Memory B cell (primary cell): ENCODE measurements around the gene PRTN3.

Experiments used
- ATAC-seq: fragments of 150-1000 bp; cut with Tn5 transposase; 2 replicates; pipeline ENCODE4 v1.10.0; 2021; ENCODE audit warnings: low read depth, mild to moderate bottlenecking, moderate library complexity
- DNase-seq, 2 donors: peaks; one replicate each; pipeline ENCODE4 v3.0.0; 2022; ENCODE audit warnings: low spot score in 2 of 2
- H3K27ac Mint-ChIP-seq: one replicate; pipeline ENCODE4 v1.8.0; 2022; ENCODE audit warnings: mild to moderate bottlenecking, moderate library complexity, mixed read lengths
- H3K27me3 Mint-ChIP-seq: one replicate; pipeline ENCODE4 v1.8.0; 2022; ENCODE audit warnings: mixed read lengths
- H3K36me3 Mint-ChIP-seq: one replicate; pipeline ENCODE4 v1.8.0; 2022; ENCODE audit warnings: mild to moderate bottlenecking, mixed read lengths
- H3K4me1 Mint-ChIP-seq: one replicate; pipeline ENCODE4 v1.8.0; 2022; ENCODE audit warnings: mixed read lengths
- H3K4me3 Mint-ChIP-seq: one replicate; pipeline ENCODE4 v1.8.0; 2022; ENCODE audit warnings: mild to moderate bottlenecking, moderate library complexity, mixed read lengths
- H3K9me3 Mint-ChIP-seq: one replicate; pipeline ENCODE4 v1.8.0; 2022; ENCODE audit warnings: mixed read lengths

PRTN3 gene

GRCh38 chr19:855142-855541 is 14.3 kb downstream of the PRTN3 start:
- Mint-ChIP-seq H3K27ac (no peak overlapping the region), H3K9me3 (no peaks in the 10 kb centered on the region), H3K4me3 (no peak overlapping the region), H3K27me3 (peaks cover 3% of the 10 kb centered on the region), H3K4me1 (peaks cover 2% of the 10 kb centered on the region), H3K36me3 (no peaks in the 10 kb centered on the region)
- ATAC-seq: no peak
- DNase-seq: no peak

DNA sequence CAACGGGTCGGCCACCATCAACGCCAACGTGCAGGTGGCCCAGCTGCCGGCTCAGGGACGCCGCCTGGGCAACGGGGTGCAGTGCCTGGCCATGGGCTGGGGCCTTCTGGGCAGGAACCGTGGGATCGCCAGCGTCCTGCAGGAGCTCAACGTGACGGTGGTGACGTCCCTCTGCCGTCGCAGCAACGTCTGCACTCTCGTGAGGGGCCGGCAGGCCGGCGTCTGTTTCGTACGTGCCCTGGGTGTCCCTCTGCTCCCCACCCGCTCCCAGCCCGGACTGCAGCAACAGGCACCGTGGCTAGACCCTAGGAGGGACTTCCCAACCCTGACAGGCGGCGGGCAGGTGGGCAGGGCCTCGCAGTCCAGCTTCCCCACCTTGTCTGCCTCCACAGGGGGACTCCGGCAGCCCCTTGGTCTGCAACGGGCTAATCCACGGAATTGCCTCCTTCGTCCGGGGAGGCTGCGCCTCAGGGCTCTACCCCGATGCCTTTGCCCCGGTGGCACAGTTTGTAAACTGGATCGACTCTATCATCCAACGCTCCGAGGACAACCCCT is 14.8 kb downstream of the PRTN3 start:
- Mint-ChIP-seq H3K4me3 (no peak overlapping the region), H3K27me3 (no peaks in the 10 kb centered on the region), H3K36me3 (no peaks in the 10 kb centered on the region), H3K9me3 (no peaks in the 10 kb centered on the region), H3K4me1 (peaks cover 2% of the 10 kb centered on the region), H3K27ac (no peak overlapping the region)
- DNase-seq (no peak), ATAC-seq (no peak)

DNA sequence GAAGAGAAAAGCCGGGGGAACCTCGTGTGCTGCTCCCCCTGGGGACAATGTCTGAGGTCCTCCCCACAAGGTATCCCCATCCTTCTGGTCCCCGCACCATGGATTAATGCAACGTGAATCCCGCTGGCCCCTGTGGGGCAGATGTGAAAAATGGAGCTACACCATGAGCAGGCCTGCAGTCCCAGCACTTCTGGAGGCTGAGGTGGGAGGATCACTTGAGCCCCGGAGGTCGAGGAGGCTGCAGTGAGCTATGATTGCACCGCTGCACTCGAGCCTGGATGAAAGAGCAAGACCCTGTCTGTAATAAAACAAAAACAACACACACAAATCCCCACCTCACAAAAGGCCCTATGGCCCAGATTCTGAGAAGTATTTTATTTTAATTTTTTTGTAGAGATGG is 17.5 kb downstream of the PRTN3 start:
- no peak overlapping the region for H3K4me3 Mint-ChIP-seq
- ATAC-seq (no peak), DNase-seq (no peak)
- H3K9me3 Mint-ChIP-seq: no peaks in the 10 kb centered on the region
- no peak overlapping the region for H3K27ac Mint-ChIP-seq
- H3K4me1 Mint-ChIP-seq: peaks cover 8% of the 10 kb centered on the region
- no peaks in the 10 kb centered on the region for H3K36me3 Mint-ChIP-seq
- peaks cover 4% of the 10 kb centered on the region for H3K27me3 Mint-ChIP-seq

- no peak for ATAC-seq
- no peak for DNase-seq
- H3K36me3 Mint-ChIP-seq: no peaks in the 10 kb centered on the region
- peaks cover 4% of the 10 kb centered on the region for H3K27me3 Mint-ChIP-seq
- peaks cover 8% of the 10 kb centered on the region for H3K4me1 Mint-ChIP-seq
- no peaks in the 10 kb centered on the region for H3K9me3 Mint-ChIP-seq
- H3K27ac Mint-ChIP-seq: no peak within 1 kb of the TSS
- H3K4me3 Mint-ChIP-seq: peak within 1 kb of the TSS; percentile 56
Observed at GRCh38 chr19:858868-859843, 18.4 kb downstream of the PRTN3 start, which contains the start of gene CFD. TSS of gene CFD (plus strand) at chr19:859664. CDS start at chr19:859690, 26 bp downstream.

- Mint-ChIP-seq H3K36me3 (no peaks in the 10 kb centered on the region), H3K4me1 (peaks cover 11% of the 10 kb centered on the region), H3K27me3 (peaks cover 4% of the 10 kb centered on the region), H3K27ac (peak overlapping the region; percentile 75), H3K9me3 (no peaks in the 10 kb centered on the region), H3K4me3 (no peak overlapping the region)
- no peak for DNase-seq
- ATAC-seq: no peak
Observed at GRCh38 chr19:861141-861755, 20.4 kb downstream of the PRTN3 start.

DNA sequence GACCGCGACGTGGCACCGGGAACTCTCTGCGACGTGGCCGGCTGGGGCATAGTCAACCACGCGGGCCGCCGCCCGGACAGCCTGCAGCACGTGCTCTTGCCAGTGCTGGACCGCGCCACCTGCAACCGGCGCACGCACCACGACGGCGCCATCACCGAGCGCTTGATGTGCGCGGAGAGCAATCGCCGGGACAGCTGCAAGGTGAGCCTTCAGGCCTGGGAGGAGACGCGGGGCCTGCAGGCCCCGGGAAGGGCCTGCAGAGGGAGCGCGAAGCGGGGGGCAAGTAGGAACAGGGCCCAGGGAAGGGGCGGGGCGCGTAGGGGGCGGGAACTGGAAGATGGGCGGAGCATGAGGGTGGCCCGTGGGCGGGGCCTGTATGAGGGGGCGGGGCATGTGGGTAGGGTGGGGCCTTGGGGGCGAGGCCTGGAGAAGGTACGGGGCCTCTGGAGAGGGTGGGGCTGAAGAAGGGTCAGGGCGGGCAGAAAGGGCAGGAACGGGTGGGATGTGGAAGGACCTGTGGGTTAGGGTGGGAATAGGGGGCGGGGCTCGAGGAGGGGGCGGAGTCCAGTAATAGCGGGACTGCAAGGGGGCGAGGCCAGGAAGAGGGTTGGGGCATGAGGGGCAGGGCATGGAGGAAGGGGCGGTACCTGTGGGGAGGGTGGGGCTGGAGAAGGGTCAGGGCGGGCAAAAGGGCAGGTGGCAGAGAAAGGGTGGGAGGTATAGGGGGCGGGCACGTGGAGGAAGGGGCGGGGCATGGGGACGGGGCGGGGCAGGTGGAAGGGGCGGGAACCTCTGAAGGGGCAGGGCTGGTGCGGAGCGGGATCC is 21.2 kb downstream of the PRTN3 start:
- H3K27me3 Mint-ChIP-seq: peaks cover 4% of the 10 kb centered on the region
- peak in 1 of 2 donors; percentile 39 for DNase-seq
- peak overlapping the region; percentile 69 for H3K4me3 Mint-ChIP-seq
- H3K27ac Mint-ChIP-seq: peak overlapping the region; percentile 67
- no peaks in the 10 kb centered on the region for H3K36me3 Mint-ChIP-seq
- peak; percentile 10 for ATAC-seq
- H3K4me1 Mint-ChIP-seq: peaks cover 10% of the 10 kb centered on the region
- no peaks in the 10 kb centered on the region for H3K9me3 Mint-ChIP-seq

DNA sequence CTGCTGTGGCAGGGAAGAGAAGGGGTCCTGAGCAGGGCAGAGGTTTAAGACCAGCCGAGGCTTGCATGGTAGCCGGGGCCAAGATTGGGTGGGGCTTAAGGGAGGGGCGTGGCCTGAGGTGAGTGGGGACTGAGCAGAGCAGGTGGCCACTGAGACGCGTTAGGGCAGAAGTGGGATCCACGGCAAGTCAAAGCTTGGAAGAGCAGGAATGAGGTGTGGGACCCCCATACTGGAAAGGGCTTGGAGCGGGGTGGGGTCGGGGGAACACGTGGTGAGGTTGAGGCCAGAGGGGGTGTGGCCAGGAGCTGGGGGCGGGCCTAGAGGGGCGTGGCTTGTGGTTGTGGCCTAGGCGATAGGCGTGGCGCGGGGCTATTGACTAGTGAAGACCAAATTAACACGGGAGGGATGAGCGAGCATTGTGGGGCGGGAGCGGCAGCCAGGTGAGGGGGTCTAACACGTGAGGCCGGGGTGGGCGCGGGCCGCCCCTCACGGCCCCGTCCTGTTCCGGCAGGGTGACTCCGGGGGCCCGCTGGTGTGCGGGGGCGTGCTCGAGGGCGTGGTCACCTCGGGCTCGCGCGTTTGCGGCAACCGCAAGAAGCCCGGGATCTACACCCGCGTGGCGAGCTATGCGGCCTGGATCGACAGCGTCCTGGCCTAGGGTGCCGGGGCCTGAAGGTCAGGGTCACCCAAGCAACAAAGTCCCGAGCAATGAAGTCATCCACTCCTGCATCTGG is 21.9 kb downstream of the PRTN3 start:
- no peaks in the 10 kb centered on the region for H3K9me3 Mint-ChIP-seq
- peak; percentile 77 to 83 for DNase-seq
- peak; percentile 48 for ATAC-seq
- peaks cover 4% of the 10 kb centered on the region for H3K27me3 Mint-ChIP-seq
- peaks cover 5% of the 10 kb centered on the region for H3K36me3 Mint-ChIP-seq
- H3K4me1 Mint-ChIP-seq: peaks cover 9% of the 10 kb centered on the region
- H3K27ac Mint-ChIP-seq: peak overlapping the region; percentile 67
- peak overlapping the region; percentile 69 for H3K4me3 Mint-ChIP-seq

DNA sequence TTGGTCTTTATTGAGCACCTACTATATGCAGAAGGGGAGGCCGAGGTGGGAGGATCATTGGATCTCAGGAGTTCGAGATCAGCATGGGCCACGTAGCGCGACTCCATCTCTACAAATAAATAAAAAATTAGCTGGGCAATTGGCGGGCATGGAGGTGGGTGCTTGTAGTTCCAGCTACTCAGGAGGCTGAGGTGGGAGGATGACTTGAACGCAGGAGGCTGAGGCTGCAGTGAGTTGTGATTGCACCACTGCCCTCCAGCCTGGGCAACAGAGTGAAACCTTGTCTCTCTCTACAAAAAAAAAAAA is 22.5 kb downstream of the PRTN3 start:
- no peak for DNase-seq
- no peak for ATAC-seq
- Mint-ChIP-seq H3K27me3 (peaks cover 4% of the 10 kb centered on the region), H3K36me3 (peaks cover 5% of the 10 kb centered on the region), H3K27ac (peak overlapping the region; percentile 67), H3K9me3 (no peaks in the 10 kb centered on the region), H3K4me1 (peaks cover 9% of the 10 kb centered on the region), H3K4me3 (peak overlapping the region; percentile 55)

DNA sequence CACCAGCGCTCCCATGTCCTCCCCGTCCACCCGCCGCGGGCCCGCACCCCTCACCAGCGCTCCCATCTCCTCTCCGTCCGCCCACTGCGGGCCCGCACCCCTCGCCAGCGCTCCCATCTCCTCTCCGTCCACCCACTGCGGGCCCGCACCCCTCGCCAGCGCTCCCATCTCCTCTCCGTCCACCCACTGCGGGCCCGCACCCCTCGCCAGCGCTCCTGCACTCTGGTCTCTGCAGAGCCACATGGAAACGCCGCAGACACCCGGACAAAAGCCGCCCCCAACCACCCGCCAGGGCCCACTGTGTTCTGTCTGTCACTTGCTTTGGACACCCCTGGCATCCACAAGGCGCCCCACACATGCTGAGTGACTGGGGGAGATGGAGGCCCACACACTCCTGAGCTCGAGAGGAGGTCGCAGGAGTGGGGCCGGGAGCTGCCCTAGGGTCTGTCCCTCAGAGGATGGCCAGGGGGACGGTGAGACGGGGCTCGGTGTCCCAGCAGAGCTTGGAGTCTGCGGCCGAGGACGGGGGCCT is 26.0 kb downstream of the PRTN3 start:
- H3K4me3 Mint-ChIP-seq: no peak overlapping the region
- no peak for DNase-seq
- ATAC-seq: no peak
- no peaks in the 10 kb centered on the region for H3K9me3 Mint-ChIP-seq
- no peak overlapping the region for H3K27ac Mint-ChIP-seq
- H3K36me3 Mint-ChIP-seq: peaks cover 16% of the 10 kb centered on the region
- peaks cover 14% of the 10 kb centered on the region for H3K4me1 Mint-ChIP-seq
- H3K27me3 Mint-ChIP-seq: peaks cover 4% of the 10 kb centered on the region

DNA sequence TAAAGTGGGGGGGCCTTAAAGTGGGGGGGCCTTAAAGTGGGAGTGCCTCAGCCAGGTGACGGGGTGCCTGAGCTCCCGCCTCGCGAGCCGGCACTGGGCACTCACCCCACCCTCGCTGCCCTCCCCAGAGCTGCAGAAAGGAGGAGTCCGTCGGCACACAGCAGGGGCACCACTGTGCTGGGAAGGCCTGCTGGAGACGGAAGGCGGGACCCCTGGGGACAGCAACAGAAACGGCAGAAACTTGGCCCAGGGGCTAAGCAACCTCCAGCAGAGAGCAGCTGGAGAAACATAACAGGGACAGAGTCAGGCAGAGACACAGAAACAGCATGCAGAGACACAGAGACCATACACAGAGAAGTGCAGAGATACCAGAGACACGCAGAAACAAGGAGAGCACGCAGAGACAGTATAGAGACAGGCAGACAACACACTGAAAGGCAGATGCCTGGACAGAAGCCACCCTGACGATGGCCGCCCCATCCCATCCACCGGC is 26.5 kb downstream of the PRTN3 start:
- ATAC-seq (no peak), DNase-seq (no peak)
- Mint-ChIP-seq H3K27ac (no peak overlapping the region), H3K36me3 (peaks cover 16% of the 10 kb centered on the region), H3K4me1 (peaks cover 17% of the 10 kb centered on the region), H3K27me3 (peaks cover 4% of the 10 kb centered on the region), H3K9me3 (no peaks in the 10 kb centered on the region), H3K4me3 (no peak overlapping the region)

DNA sequence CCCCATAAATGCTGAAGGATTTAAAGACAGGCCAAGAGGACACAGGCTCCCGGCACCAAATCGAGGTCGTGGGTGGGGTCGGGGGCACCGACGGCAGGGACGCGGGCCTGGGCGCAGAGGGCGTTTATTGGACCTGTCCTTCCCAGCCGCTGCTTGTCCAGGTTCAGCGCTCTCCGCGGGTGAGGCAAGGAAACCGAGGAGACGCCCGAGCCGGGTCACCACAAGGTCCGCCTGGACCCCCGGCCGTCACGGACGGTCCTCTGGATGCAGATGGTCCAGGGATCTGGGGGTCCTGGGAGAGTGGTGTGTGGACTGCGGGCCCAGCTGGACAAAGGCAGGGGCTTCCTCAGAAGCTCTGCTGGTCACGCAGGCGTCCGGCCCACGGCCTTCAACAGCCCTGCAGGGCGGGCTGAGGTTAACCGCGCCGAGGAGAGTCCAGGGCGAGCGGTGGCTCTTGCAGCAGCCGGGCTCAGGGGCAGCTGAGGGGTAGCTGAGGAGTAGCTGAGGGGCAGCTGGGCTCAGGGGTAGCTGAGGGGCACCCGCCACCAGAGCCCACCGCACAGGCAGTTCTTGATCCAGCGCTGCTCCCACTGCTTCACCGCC is 27.2 kb downstream of the PRTN3 start:
- Mint-ChIP-seq H3K9me3 (no peaks in the 10 kb centered on the region), H3K4me1 (peaks cover 16% of the 10 kb centered on the region), H3K36me3 (peaks cover 16% of the 10 kb centered on the region), H3K27me3 (no peaks in the 10 kb centered on the region), H3K4me3 (no peak overlapping the region), H3K27ac (no peak overlapping the region)
- DNase-seq (no peak), ATAC-seq (no peak)

GRCh38 chr19:868458-869244 is 27.9 kb downstream of the PRTN3 start:
- Mint-ChIP-seq H3K4me3 (no peak overlapping the region), H3K4me1 (peaks cover 16% of the 10 kb centered on the region), H3K9me3 (no peaks in the 10 kb centered on the region), H3K27ac (no peak overlapping the region), H3K27me3 (no peaks in the 10 kb centered on the region), H3K36me3 (peaks cover 16% of the 10 kb centered on the region)
- DNase-seq (no peak), ATAC-seq (no peak)
